ENCODE data around the gene VIPR2. TPM values are rescaled to one million over a fixed set of nuclear protein-coding genes. Genes with fewer than 3 reads are reported as not detected.

Gene VIPR2
- total and polyA plus RNA-seq, 2 of the 13 experiments (the other 11 are each of a cell fraction or from before 2014, with no cell fraction given), result not detected

GRCh38 chr7:158995514-158995913, 149.2 kb downstream of the VIPR2 start:
- no peak for DNase-seq (ENCODE audit: low spot score)
- CTCF ChIA-PET (ENCODE audit: low intra/inter-chr PET ratio, low total read pairs), result no interaction called here
- H3K4me3 ChIP-seq (replicated peaks in 1 of 3; ENCODE audit: insufficient read depth in 1 of 3, low read depth in 2 of 3, low read length in 3 of 3), result no peak overlapping the region
- H2AFZ ChIP-seq (ENCODE audit: low read length), result no peak overlapping the region
- no peak overlapping the region for H3K9ac ChIP-seq (ENCODE audit: insufficient read depth, low read depth, low read length)
- BruUV-seq (replicated peaks), result no TSS peak
- no peak overlapping the region for H3K4me2 ChIP-seq (ENCODE audit: low read depth, low read length)
- 44% methylated on average over 13 of the region's 17 CpGs for WGBS (ENCODE audit: low lambda C conversion rate)
- no peak for FAIRE-seq
- no peaks in the 10 kb centered on the region for H4K20me1 ChIP-seq (ENCODE audit: insufficient read depth, low read length)
- H3K9me3 ChIP-seq (ENCODE audit: low read length), result no peaks in the 10 kb centered on the region
- POLR2A ChIA-PET, result no interaction called here
- H3K27me3 ChIP-seq (ENCODE audit: control insufficient read depth in 1 of 2, insufficient read depth in 2 of 2, low read length in 2 of 2), result peaks cover 11 to 44% of the 10 kb centered on the region in 2 experiments; a peak in 4 of 5 replicates
- H3K27ac ChIP-seq (ENCODE audit: extremely low read length, insufficient read depth, low read length), result no peak overlapping the region
- no peaks in the 10 kb centered on the region for H3K79me2 ChIP-seq (ENCODE audit: insufficient read depth, low read length)
- intact Hi-C loops (cut with micrococcal nuclease; ENCODE audit: unreplicated experiment), result no loop called here
- no peaks in the 10 kb centered on the region for H3K4me1 ChIP-seq (ENCODE audit: insufficient read depth, low read length)
- in situ Hi-C loops (cut with HindIII; ENCODE audit: extremely low pct_ligation_motif_present, low pct_unique_long_range_greater_than_20kb), result no loop called here
- no peak; the same call in 2 of the 3 replicates for ATAC-seq
- TF ChIP-seq ZNF383 (CRISPR knock-in tag; IDR thresholded peaks at IDR 0.05; ENCODE audit: borderline replicate concordance), result no peak
- no peak for TF ChIP-seq ZNF512B (CRISPR knock-in tag; IDR thresholded peaks at IDR 0.05; ENCODE audit: borderline replicate concordance)
- TF ChIP-seq EZH2 (conservative IDR thresholded peaks at IDR 0.05; ENCODE audit: low read depth, low read length), result no peak
- TF ChIP-seq, protein P1, sequence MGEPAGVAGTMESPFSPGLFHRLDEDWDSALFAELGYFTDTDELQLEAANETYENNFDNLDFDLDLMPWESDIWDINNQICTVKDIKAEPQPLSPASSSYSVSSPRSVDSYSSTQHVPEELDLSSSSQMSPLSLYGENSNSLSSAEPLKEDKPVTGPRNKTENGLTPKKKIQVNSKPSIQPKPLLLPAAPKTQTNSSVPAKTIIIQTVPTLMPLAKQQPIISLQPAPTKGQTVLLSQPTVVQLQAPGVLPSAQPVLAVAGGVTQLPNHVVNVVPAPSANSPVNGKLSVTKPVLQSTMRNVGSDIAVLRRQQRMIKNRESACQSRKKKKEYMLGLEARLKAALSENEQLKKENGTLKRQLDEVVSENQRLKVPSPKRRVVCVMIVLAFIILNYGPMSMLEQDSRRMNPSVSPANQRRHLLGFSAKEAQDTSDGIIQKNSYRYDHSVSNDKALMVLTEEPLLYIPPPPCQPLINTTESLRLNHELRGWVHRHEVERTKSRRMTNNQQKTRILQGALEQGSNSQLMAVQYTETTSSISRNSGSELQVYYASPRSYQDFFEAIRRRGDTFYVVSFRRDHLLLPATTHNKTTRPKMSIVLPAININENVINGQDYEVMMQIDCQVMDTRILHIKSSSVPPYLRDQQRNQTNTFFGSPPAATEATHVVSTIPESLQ (CRISPR knock-in tag; conservative IDR thresholded peaks at IDR 0.05), result no peak
- TF ChIP-seq MED8 (CRISPR knock-in tag; IDR thresholded peaks at IDR 0.05; ENCODE audit: insufficient replicate concordance), result no peak
- TF ChIP-seq CEBPB (IDR thresholded peaks at IDR 0.05; ENCODE audit: borderline replicate concordance, low read depth, low read length), result no peak
- no peaks in the 10 kb centered on the region for H3K36me3 ChIP-seq (replicated peaks in 1 of 2; ENCODE audit: control insufficient read depth in 1 of 2, insufficient read depth in 2 of 2, low read length in 2 of 2)
